HCT116 (cell line): ENCODE data around the gene CPEB3. TPM values are rescaled to one million over a fixed set of nuclear protein-coding genes. Genes with fewer than 3 reads are reported as not detected.

Experiments used
- ATAC-seq: fragments of 200-7000 bp; cut with Tn5 transposase; 2 replicates; pipeline ENCODE4 v1.9.1; 2020; ENCODE audit warnings: mild to moderate bottlenecking, moderate library complexity
- Bru-seq: library from RNA; stranded (reverse); fragments of 400-500 nt; gene quantifications from one replicate; lab custom pipeline; 2021; lab: Mats Ljungman, UMichigan
- BruChase-seq, 2 experiments: library from RNA; stranded (reverse); fragments of 400-500 nt; gene quantifications; one replicate each; lab custom pipeline; 2021; lab: Mats Ljungman, UMichigan
- BruUV-seq: library from RNA; stranded (reverse); fragments of 400-500 nt; replicated peaks from 2 replicates; lab custom pipeline; 2021; lab: Mats Ljungman, UMichigan
- CTCF ChIA-PET: fragments of 300-600 bp; sonication (Branson Sonifier 250); formaldehyde crosslinking; loops from one replicate; lab custom pipeline; 2021; ENCODE audit warnings: antibody characterized with exemption; lab: Charles Lee
- POLR2A ChIA-PET: fragments of 300-600, 350-600 bp; sonication (Branson Sonifier 250); formaldehyde crosslinking; loops from one replicate; lab custom pipeline; 2021; ENCODE audit warnings: antibody characterized with exemption; lab: Charles Lee
- RAD21 ChIA-PET, 2 experiments: fragments of 300-600 bp; sonication (Branson Sonifier 250); formaldehyde crosslinking; loops; one replicate each; lab custom pipeline; 2023; ENCODE audit warnings: low total read pairs in 2 of 2; ENCODE audit not compliant: uncharacterized antibody in 2 of 2, unreplicated experiment in 2 of 2, low non-redundant PET in 1 of 2; lab: Charles Lee
- DNase-seq: peaks from one replicate; pipeline ENCODE4 v3.0.0-alpha.2; 2010; ENCODE audit warnings: low read depth, low spot score
- H2AFZ ChIP-seq: fragments of 200-600 bp; shearing (Covaris generic), sonication (generic); 2 replicates; pipeline ENCODE4 v1.6.1; 2017; ENCODE audit warnings: low read depth, mixed run types, mixed read lengths, antibody characterized with exemption, low read length; ENCODE audit not compliant: poor library complexity, severe bottlenecking
- H3K27ac ChIP-seq: 2 replicates; pipeline ENCODE4 v1.5.1; 2012; ENCODE audit warnings: low read depth, low read length
- H3K27me3 ChIP-seq: fragments of 200-600 bp; sonication (generic); 2 replicates; pipeline ENCODE4 v1.6.1; 2016; ENCODE audit warnings: mixed run types, low read length, mixed read lengths; ENCODE audit not compliant: insufficient read depth
- H3K36me3 ChIP-seq, 2 experiments: fragments of 200-500 bp in 1 of 2; fragments of 200-600 bp in 1 of 2; sonication (Bioruptor generic) in 1 of 2; sonication (generic) in 1 of 2; 2 replicates each; pipeline versions ENCODE4 v1.5.1 to v1.6.1; 2014 to 2016; ENCODE audit warnings: low read length in 2 of 2, inconsistent platforms in 1 of 2, mixed read lengths in 1 of 2, mixed run types in 1 of 2; ENCODE audit not compliant: insufficient read depth in 2 of 2, control insufficient read depth in 1 of 2
- H3K4me1 ChIP-seq, 2 experiments: fragments of 200-600 bp in 1 of 2; sonication (generic) in 1 of 2; 2 replicates each; pipeline versions ENCODE4 v1.5.1 to v1.6.1; 2012 to 2017; ENCODE audit warnings: low read length in 2 of 2, inconsistent platforms in 1 of 2, mild to moderate bottlenecking in 1 of 2, mixed read lengths in 1 of 2, mixed run types in 1 of 2, moderate library complexity in 1 of 2; ENCODE audit not compliant: insufficient read depth in 2 of 2, control insufficient read depth in 1 of 2
- H3K4me2 ChIP-seq: fragments of 200-600 bp; sonication (generic); 2 replicates; pipeline ENCODE4 v1.6.1; 2017; ENCODE audit warnings: mixed run types, low read length, mixed read lengths
- H3K4me3 ChIP-seq, 2 experiments: fragments of 200-600 bp in 1 of 2; sonication (generic) in 1 of 2; replicated peaks in 1 of 2; 2 replicates each; pipeline ENCODE4 v1.5.1; 2011 to 2016; ENCODE audit warnings: low read length in 2 of 2, control low read depth in 1 of 2, low read depth in 1 of 2, mild to moderate bottlenecking in 1 of 2, mixed read lengths in 1 of 2, mixed run types in 1 of 2
- H3K79me2 ChIP-seq: fragments of 200-600 bp; sonication (generic); 2 replicates; pipeline ENCODE4 v1.6.1; 2017; ENCODE audit warnings: mild to moderate bottlenecking, mixed run types, low read length, moderate library complexity, mixed read lengths; ENCODE audit not compliant: insufficient read depth
- H3K9ac ChIP-seq: fragments of 200-600 bp; sonication (generic); 2 replicates; pipeline ENCODE4 v1.6.1; 2016; ENCODE audit warnings: low read length, mixed read lengths
- H3K9me2 ChIP-seq: fragments of 200-600 bp; sonication (generic), shearing (Covaris generic); 2 replicates; pipeline ENCODE4 v1.6.1; 2017; ENCODE audit warnings: mixed run types, mild to moderate bottlenecking, moderate library complexity; ENCODE audit not compliant: insufficient read depth
- H3K9me3 ChIP-seq, 2 experiments: fragments of 200-500 bp in 1 of 2; fragments of 200-600 bp in 1 of 2; sonication (Bioruptor generic) in 1 of 2; sonication (generic) in 1 of 2; 2 replicates each; pipeline ENCODE4 v1.6.1; 2014 to 2017; ENCODE audit warnings: low read length in 2 of 2, mixed read lengths in 2 of 2, inconsistent platforms in 1 of 2, low read depth in 1 of 2, mild to moderate bottlenecking in 1 of 2, mixed run types in 1 of 2, moderate library complexity in 1 of 2; ENCODE audit not compliant: control insufficient read depth in 1 of 2, insufficient read depth in 1 of 2
- H4K20me1 ChIP-seq: fragments of 200-600 bp; sonication (generic), shearing (Covaris generic); 2 replicates; pipeline ENCODE4 v1.6.1; 2017; ENCODE audit warnings: mixed run types, mild to moderate bottlenecking, moderate library complexity; ENCODE audit not compliant: insufficient read depth
- CBX3 ChIP-seq: IDR thresholded peaks from 2 replicates; pipeline ENCODE4 v1.6.1; 2012; ENCODE audit warnings: low read depth
- CEBPB ChIP-seq: IDR thresholded peaks from 2 replicates; pipeline ENCODE4 v1.6.1; 2012; ENCODE audit warnings: low read depth
- EGR1 ChIP-seq: IDR thresholded peaks from 2 replicates; pipeline ENCODE4 v1.6.1; 2012; ENCODE audit warnings: low read depth
- ELF1 ChIP-seq: IDR thresholded peaks from 2 replicates; pipeline ENCODE4 v1.6.1; 2012; ENCODE audit warnings: low read depth, borderline replicate concordance
- EZH2 ChIP-seq: fragments of 200-600 bp; sonication (generic); IDR thresholded peaks from 2 replicates; pipeline ENCODE4 v1.6.1; 2017; ENCODE audit warnings: antibody characterized with exemption, mixed run types
- JUND ChIP-seq: IDR thresholded peaks from 2 replicates; pipeline ENCODE4 v1.6.1; 2012
- POLR2A ChIP-seq: IDR thresholded peaks from 2 replicates; pipeline ENCODE4 v1.7.0; 2011; ENCODE audit warnings: borderline replicate concordance; ENCODE audit not compliant: insufficient read depth, insufficient read length; ENCODE audit errors: extremely low read depth
- POLR2AphosphoS5 ChIP-seq: IDR thresholded peaks from 2 replicates; pipeline ENCODE4 v1.6.1; 2011; ENCODE audit warnings: mild to moderate bottlenecking, low read depth, low read length, moderate library complexity
- RAD21 ChIP-seq: IDR thresholded peaks from 2 replicates; pipeline ENCODE4 v1.6.1; 2012; ENCODE audit warnings: low read depth, mild to moderate bottlenecking
- SP1 ChIP-seq: IDR thresholded peaks from 2 replicates; pipeline ENCODE4 v1.6.1; 2012; ENCODE audit warnings: low read depth
- TCF7L2 ChIP-seq: IDR thresholded peaks from 2 replicates; pipeline ENCODE4 v1.7.0; 2011; ENCODE audit warnings: borderline replicate concordance, inconsistent platforms; ENCODE audit not compliant: insufficient read depth, insufficient read length; ENCODE audit errors: extremely low read depth
- YY1 ChIP-seq: IDR thresholded peaks from 2 replicates; pipeline ENCODE4 v1.6.1; 2011; ENCODE audit warnings: low read length, low read depth, moderate library complexity, mild to moderate bottlenecking; ENCODE audit not compliant: insufficient replicate concordance; ENCODE audit errors: extremely low read depth
- ZFX ChIP-seq: fragments of 450-650 bp; IDR thresholded peaks from 2 replicates; pipeline ENCODE4 v1.6.1; 2017
- intact Hi-C: fragments of 100-400 bp; cut with micrococcal nuclease; formaldehyde crosslinking; loops from 2 replicates; pipeline ENCODE4 v1.10.0; 2022
- long read RNA-seq: library from polyadenylated mRNA; unstranded; transcript quantifications from one replicate; pipeline ENCODE4 v2.0.0, GENCODE V29; 2021; ENCODE audit not compliant: unreplicated experiment
- polyA plus RNA-seq: library from polyadenylated mRNA; unstranded; fragments of >200 nt; gene quantifications from 2 replicates; pipeline ENCODE4 v1.2.1, GENCODE V29; 2012; ENCODE audit warnings: missing spikeins
- total RNA-seq: library from RNA; stranded (reverse); gene quantifications from one replicate; pipeline ENCODE4 v1.2.1, GENCODE V29; 2021; ENCODE audit not compliant: unreplicated experiment
- TF ChIP-seq, protein P1 (sequence below): IDR thresholded peaks from 2 replicates; pipeline ENCODE4 v1.6.1; 2012; ENCODE audit warnings: low read depth
- TF ChIP-seq, protein P2 (sequence below): IDR thresholded peaks from 2 replicates; pipeline ENCODE4 v1.6.1; 2011; ENCODE audit warnings: mild to moderate bottlenecking, low read length, moderate library complexity; ENCODE audit not compliant: insufficient replicate concordance; ENCODE audit errors: extremely low read depth
- TF ChIP-seq, protein P3 (sequence below), 3 experiments: fragments of 200-600 bp in 1 of 3; sonication (generic) in 1 of 3; IDR thresholded peaks in 2 of 3; conservative IDR thresholded peaks in 1 of 3; 2 replicates each; pipeline ENCODE4 v1.5.1; 2012 to 2017; ENCODE audit warnings: low read depth in 2 of 3, low read length in 2 of 3, antibody characterized with exemption in 1 of 3, borderline replicate concordance in 1 of 3, control low read depth in 1 of 3, mild to moderate bottlenecking in 1 of 3, mixed read lengths in 1 of 3, mixed run types in 1 of 3, moderate library complexity in 1 of 3; ENCODE audit not compliant: insufficient read depth in 1 of 3

The CPEB3 gene
- total RNA-seq (3.0 TPM), Bru-seq, nascent RNA (percentile 63 among the genes with signal in this experiment), BruChase-seq, experiment 1, labeled RNA remaining after a 6-hour chase (percentile 43 among the genes with signal in this experiment), BruChase-seq, experiment 2, labeled RNA remaining after a 2-hour chase (percentile 47 among the genes with signal in this experiment)
- 0.88 and 1.2 TPM in 2 replicates for polyA plus RNA-seq
- long read RNA-seq, partial matches to known transcripts = 2 of 6 reads
- long read RNA-seq, other reads (novel, unspliced or antisense) = 4 of 6 reads

DNA sequence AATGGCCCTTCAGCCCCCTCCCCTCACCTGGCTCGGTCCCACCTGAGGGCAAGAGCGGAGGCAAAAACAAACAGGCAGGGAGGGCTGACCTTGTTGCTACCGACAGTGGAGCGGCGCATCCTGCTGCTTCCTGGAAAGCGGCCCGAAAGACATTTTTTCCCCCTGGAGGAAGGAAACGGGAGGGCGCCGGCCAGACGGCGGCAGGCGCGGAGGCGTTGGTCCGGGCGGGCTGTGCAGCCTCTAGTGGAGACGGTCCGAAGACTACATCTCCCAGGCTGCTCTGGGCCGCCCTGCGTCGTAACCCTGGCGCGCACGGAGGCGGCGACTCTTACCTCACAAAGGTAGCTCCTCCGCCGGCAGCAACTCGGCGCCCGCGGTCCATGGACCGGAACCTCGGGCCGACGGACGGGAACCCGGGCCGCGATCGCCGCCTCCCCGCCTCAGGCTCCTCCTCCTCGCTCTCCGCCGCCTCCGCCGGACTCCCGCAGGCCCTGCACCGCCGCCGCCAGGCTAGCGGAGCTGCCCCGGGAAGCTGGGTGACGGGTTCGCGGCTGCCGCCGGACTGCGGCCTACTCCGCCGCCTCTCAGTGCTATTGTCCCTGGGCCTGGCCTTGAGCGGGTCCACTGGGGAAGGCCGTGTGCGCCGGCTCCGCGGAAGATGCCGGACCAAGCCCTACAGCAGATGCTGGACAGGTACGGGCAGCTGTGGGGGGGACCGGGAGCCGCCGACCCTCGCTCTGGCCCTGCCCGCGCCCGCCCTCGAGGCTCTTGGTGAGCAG is at the start of gene CPEB3, which contains the start of gene MARCHF5:
CPEB3 (minus strand) TSS at position 242 of the 779 bp plus-strand sequence. CDS start 50,728 bp downstream, outside the sequence.
MARCHF5 (plus strand) TSS at position 331 of the 779 bp plus-strand sequence; CDS start at position 659, 328 bp downstream.
- CTCF ChIA-PET = interaction anchor here (0.7 to 2.0 kb wide), 8 partner anchors 13 to 203 kb away, joined by 3 to 6 read pairs (median 4); no protein-coding TSS in a partner anchor
- DNase-seq = peak; percentile 91
- peak within 1 kb of the TSS; percentile 94 for H3K4me2 ChIP-seq
- peak; percentile 57 for TF ChIP-seq SP1
- TF ChIP-seq EGR1 = peak; percentile 93
- peak; percentile 80 for TF ChIP-seq YY1
- TF ChIP-seq EZH2 = no peak
- TF ChIP-seq POLR2AphosphoS5 = peak; percentile 91
- TF ChIP-seq POLR2A = no peak
- no peak for TF ChIP-seq CEBPB
- TF ChIP-seq CBX3 = peak; percentile 64; the same call in 1 of the 2 replicates
- TF ChIP-seq, protein P1, sequence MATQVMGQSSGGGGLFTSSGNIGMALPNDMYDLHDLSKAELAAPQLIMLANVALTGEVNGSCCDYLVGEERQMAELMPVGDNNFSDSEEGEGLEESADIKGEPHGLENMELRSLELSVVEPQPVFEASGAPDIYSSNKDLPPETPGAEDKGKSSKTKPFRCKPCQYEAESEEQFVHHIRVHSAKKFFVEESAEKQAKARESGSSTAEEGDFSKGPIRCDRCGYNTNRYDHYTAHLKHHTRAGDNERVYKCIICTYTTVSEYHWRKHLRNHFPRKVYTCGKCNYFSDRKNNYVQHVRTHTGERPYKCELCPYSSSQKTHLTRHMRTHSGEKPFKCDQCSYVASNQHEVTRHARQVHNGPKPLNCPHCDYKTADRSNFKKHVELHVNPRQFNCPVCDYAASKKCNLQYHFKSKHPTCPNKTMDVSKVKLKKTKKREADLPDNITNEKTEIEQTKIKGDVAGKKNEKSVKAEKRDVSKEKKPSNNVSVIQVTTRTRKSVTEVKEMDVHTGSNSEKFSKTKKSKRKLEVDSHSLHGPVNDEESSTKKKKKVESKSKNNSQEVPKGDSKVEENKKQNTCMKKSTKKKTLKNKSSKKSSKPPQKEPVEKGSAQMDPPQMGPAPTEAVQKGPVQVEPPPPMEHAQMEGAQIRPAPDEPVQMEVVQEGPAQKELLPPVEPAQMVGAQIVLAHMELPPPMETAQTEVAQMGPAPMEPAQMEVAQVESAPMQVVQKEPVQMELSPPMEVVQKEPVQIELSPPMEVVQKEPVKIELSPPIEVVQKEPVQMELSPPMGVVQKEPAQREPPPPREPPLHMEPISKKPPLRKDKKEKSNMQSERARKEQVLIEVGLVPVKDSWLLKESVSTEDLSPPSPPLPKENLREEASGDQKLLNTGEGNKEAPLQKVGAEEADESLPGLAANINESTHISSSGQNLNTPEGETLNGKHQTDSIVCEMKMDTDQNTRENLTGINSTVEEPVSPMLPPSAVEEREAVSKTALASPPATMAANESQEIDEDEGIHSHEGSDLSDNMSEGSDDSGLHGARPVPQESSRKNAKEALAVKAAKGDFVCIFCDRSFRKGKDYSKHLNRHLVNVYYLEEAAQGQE = no peak
- peak; percentile 100 for TF ChIP-seq ZFX
- TF ChIP-seq, protein P2, sequence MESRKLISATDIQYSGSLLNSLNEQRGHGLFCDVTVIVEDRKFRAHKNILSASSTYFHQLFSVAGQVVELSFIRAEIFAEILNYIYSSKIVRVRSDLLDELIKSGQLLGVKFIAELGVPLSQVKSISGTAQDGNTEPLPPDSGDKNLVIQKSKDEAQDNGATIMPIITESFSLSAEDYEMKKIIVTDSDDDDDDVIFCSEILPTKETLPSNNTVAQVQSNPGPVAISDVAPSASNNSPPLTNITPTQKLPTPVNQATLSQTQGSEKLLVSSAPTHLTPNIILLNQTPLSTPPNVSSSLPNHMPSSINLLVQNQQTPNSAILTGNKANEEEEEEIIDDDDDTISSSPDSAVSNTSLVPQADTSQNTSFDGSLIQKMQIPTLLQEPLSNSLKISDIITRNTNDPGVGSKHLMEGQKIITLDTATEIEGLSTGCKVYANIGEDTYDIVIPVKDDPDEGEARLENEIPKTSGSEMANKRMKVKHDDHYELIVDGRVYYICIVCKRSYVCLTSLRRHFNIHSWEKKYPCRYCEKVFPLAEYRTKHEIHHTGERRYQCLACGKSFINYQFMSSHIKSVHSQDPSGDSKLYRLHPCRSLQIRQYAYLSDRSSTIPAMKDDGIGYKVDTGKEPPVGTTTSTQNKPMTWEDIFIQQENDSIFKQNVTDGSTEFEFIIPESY = no peak
- no peak; the same call in 1 of the 2 replicates for TF ChIP-seq ELF1
- no peak for TF ChIP-seq JUND
- TF ChIP-seq TCF7L2 = peak; percentile 77
- TF ChIP-seq, protein P3, sequence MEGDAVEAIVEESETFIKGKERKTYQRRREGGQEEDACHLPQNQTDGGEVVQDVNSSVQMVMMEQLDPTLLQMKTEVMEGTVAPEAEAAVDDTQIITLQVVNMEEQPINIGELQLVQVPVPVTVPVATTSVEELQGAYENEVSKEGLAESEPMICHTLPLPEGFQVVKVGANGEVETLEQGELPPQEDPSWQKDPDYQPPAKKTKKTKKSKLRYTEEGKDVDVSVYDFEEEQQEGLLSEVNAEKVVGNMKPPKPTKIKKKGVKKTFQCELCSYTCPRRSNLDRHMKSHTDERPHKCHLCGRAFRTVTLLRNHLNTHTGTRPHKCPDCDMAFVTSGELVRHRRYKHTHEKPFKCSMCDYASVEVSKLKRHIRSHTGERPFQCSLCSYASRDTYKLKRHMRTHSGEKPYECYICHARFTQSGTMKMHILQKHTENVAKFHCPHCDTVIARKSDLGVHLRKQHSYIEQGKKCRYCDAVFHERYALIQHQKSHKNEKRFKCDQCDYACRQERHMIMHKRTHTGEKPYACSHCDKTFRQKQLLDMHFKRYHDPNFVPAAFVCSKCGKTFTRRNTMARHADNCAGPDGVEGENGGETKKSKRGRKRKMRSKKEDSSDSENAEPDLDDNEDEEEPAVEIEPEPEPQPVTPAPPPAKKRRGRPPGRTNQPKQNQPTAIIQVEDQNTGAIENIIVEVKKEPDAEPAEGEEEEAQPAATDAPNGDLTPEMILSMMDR (IDR thresholded peaks at IDR 0.05 in 2 of 3, conservative IDR thresholded peaks at IDR 0.05 in 1 of 3; ENCODE audit: borderline replicate concordance in 1 of 3, insufficient read depth in 1 of 3, low read depth in 2 of 3, low read length in 2 of 3) = peak in 2 of 3 experiments; percentile 42 to 56; a peak in 4 of 6 replicates
- TF ChIP-seq RAD21 = peak; percentile 56

More for the DNA sequence above, at the start of gene CPEB3, which contains the start of gene MARCHF5:
- RAD21 ChIA-PET = interaction anchor here (0.7 to 1.7 kb wide), 3 partner anchors 72 to 203 kb away, joined by 3 to 4 read pairs (median 3); no protein-coding TSS in a partner anchor
- Histone ChIP-seq H3K27ac (peak within 1 kb of the TSS; percentile 91), H3K4me3 (peak within 1 kb of the TSS; percentile 94 to 97), H3K9ac (peak within 1 kb of the TSS; percentile 93), H2AFZ (peak within 1 kb of the TSS; percentile 77), H3K9me2 (no peaks in the 10 kb centered on the region), H3K9me3 (no peaks in the 10 kb centered on the region), H3K4me1 (peaks cover 7 to 14% of the 10 kb centered on the region in 2 experiments), H3K36me3 (peaks cover 4 to 9% of the 10 kb centered on the region in 2 experiments; a peak in 2 of 4 replicates), H4K20me1 (no peaks in the 10 kb centered on the region), H3K27me3 (no peaks in the 10 kb centered on the region), H3K79me2 (peaks cover 52% of the 10 kb centered on the region)
- intact Hi-C loops = loop anchor here (1.0 to 5.0 kb wide), 4 partner anchors 36 to 202 kb away; no protein-coding TSS in a partner anchor
- BruUV-seq = no TSS peak
- POLR2A ChIA-PET = interaction anchor here (0.6 to 0.8 kb wide), 5 partner anchors 23 to 103 kb away, joined by 3 to 4 read pairs (median 3); no protein-coding TSS in a partner anchor
- peak; percentile 97 for ATAC-seq
